WTC11 (cell line): ENCODE results near the gene PRR5.

Experiments
- ATF1 ChIP-seq: sonication (generic); formaldehyde crosslinking; IDR thresholded peaks from 2 replicates; pipeline ENCODE4 v1.8.1; 2023; ENCODE audit warnings: mild to moderate bottlenecking, moderate library complexity, missing genetic modification reagents
- CREM ChIP-seq: sonication (generic); formaldehyde crosslinking; IDR thresholded peaks from 2 replicates; pipeline ENCODE4 v1.8.1; 2022; ENCODE audit warnings: mild to moderate bottlenecking, missing genetic modification reagents, moderate library complexity
- NR2C2 ChIP-seq: sonication (generic); formaldehyde crosslinking; IDR thresholded peaks from 2 replicates; pipeline ENCODE4 v1.8.0; 2022; ENCODE audit warnings: mild to moderate bottlenecking, missing genetic modification reagents
- SP1 ChIP-seq: sonication (generic); formaldehyde crosslinking; conservative IDR thresholded peaks from 2 replicates; pipeline ENCODE4 v1.8.1; 2022; ENCODE audit warnings: missing genetic modification reagents
- USF2 ChIP-seq: sonication (generic); formaldehyde crosslinking; IDR thresholded peaks from 2 replicates; pipeline ENCODE4 v1.8.1; 2023; ENCODE audit warnings: mild to moderate bottlenecking, missing genetic modification reagents, moderate library complexity
- ZNF232 ChIP-seq: sonication (generic); formaldehyde crosslinking; IDR thresholded peaks from 2 replicates; pipeline ENCODE4 v1.8.0; 2022; ENCODE audit warnings: mild to moderate bottlenecking, missing genetic modification reagents
- TF ChIP-seq, protein P1 (sequence below): fragments of 200-600 bp; IDR thresholded peaks from 2 replicates; pipeline ENCODE4 v1.8.0; 2022; ENCODE audit warnings: antibody characterized with exemption

GRCh38 chr22:44710474-44711240 lies 8.7 kb downstream of the PRR5 start:
- TF ChIP-seq CREM (CRISPR knock-in tag): no peak
- TF ChIP-seq, protein P1, sequence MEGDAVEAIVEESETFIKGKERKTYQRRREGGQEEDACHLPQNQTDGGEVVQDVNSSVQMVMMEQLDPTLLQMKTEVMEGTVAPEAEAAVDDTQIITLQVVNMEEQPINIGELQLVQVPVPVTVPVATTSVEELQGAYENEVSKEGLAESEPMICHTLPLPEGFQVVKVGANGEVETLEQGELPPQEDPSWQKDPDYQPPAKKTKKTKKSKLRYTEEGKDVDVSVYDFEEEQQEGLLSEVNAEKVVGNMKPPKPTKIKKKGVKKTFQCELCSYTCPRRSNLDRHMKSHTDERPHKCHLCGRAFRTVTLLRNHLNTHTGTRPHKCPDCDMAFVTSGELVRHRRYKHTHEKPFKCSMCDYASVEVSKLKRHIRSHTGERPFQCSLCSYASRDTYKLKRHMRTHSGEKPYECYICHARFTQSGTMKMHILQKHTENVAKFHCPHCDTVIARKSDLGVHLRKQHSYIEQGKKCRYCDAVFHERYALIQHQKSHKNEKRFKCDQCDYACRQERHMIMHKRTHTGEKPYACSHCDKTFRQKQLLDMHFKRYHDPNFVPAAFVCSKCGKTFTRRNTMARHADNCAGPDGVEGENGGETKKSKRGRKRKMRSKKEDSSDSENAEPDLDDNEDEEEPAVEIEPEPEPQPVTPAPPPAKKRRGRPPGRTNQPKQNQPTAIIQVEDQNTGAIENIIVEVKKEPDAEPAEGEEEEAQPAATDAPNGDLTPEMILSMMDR: no peak
- TF ChIP-seq SP1 (CRISPR knock-in tag): no peak
- no peak for TF ChIP-seq USF2
- TF ChIP-seq ZNF232 (CRISPR knock-in tag): no peak
- TF ChIP-seq NR2C2: no peak
- TF ChIP-seq ATF1 (CRISPR knock-in tag): no peak
